Activated gamma-delta T cell treated with Interleukin-2 at 50 U/mL for 16 hours (primary cell): Measurements from ENCODE around the gene INVS.
"Not testable (repeated sequence)": the region's sequence is repeated elsewhere in the genome, so short reads cannot be mapped to it uniquely, and the experiment has no call there.

Source experiments
- DNase-seq: peaks from one replicate; pipeline ENCODE4 v3.0.0-alpha.2; 2020

Gene INVS

GRCh38 chr9:100202806-100203205 lies 103.8 kb downstream of the INVS start:
- no peak for DNase-seq

- no peak for DNase-seq
Measured at GRCh38 chr9:100204796-100205195, 105.8 kb downstream of the INVS start.

GRCh38 chr9:100206899-100207298 lies 107.9 kb downstream of the INVS start:
- no peak for DNase-seq

GRCh38 chr9:100208673-100209072 lies 109.6 kb downstream of the INVS start:
- no peak for DNase-seq

DNA sequence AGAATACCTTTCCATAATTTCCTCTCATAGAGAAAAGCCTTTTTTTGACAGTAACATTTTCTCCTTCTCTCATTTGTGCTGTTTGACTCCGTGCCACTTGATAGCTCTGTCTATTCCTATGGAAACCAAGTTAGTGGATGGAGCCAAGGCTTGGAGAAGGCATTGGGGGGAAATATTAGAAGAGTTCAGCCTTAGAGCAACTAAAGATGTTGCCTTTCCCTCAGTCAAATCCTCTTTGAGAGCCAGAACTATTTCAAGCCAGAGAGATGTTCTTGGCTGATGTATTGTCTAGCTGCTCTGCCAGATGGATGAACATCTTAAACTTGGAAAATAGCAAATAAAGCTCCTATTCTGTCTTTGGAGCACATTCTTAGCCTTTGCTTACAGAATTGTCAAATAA lies 112.4 kb downstream of the INVS start:
- no peak for DNase-seq

GRCh38 chr9:100213730-100214477 lies 114.9 kb downstream of the INVS start:
- no peak for DNase-seq

- peak; percentile 43 for DNase-seq
Measured at GRCh38 chr9:100216178-100216787, 117.2 kb downstream of the INVS start.

DNA sequence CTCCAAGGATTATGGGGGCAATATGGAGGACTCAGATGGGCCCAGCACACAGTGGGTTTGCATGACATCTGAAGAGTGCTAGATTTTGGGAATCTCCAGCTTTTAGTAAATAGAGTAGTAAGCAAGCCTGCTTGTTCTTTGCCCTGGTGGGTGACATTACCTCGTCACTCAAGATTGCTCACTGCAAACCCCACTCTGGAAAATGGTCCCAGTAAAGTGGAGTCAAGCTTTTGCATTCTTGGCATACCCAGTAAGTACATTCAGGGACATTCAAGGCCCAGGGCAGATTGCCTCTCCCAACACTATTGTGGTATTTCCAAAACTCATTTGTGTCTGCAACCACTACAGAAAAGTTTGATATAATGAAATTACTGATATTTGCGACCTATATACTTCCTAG lies 118.5 kb downstream of the INVS start:
- no peak for DNase-seq

DNA sequence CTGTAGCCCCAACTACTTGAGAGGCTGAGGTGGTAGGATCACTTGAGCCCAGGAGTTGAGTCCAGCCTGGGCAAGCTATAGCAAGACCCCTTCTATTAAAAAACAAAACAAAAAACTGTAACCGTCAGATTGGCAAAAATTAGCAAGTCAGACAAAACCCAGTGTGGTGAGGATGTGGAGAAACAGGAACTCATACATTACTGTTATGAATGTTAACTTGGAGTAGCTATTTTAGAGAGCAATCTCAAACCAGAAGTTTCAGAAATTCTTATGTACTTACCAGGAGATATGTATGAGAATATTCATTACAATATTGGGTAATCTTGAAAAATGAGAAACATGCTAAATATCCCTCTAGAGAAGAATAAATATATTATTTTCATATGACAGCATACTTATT lies 120.3 kb downstream of the INVS start:
- DNase-seq: no peak

GRCh38 chr9:100220936-100221335 lies 121.9 kb downstream of the INVS start:
- DNase-seq: no peak

GRCh38 chr9:100221538-100221937 lies 122.5 kb downstream of the INVS start:
- DNase-seq: no peak

DNA sequence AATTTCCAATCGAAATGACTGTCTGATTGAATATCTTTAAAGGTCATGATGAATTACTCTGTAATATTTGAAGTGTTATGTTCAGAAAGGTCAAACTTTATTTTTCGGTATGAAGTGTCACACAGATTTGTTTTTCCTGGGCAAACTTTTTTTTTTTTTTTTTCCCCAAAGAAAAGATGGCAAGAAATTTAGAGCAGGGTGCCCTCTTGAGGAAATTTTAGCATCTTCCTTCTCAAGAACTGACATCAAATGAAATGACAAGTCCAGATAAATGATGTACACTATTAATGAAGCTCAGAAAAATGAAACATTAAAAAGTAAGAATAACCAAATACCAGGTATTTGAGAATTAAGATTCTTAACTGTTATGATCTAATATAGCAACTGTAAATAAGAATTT lies 123.6 kb downstream of the INVS start:
- DNase-seq: no peak

DNA sequence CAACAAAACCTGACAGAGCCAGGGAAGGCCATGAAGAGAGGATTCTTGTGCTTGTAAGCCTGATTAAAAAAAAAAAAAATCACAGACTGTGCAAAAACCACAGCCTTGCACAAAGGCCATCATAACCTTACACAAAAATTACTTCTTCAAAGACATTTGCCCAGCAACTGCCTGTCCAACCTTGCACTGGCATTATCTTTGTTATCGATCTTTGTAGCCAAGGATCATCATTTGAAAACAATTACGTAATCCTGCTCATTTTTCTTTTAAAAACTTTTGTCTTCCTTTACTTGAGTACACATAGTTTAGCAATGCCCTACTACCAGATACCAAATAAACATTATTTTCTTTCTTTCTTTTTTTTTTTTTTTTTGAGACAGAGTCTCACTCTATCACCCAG lies 128.6 kb downstream of the INVS start:
- DNase-seq: no peak

DNA sequence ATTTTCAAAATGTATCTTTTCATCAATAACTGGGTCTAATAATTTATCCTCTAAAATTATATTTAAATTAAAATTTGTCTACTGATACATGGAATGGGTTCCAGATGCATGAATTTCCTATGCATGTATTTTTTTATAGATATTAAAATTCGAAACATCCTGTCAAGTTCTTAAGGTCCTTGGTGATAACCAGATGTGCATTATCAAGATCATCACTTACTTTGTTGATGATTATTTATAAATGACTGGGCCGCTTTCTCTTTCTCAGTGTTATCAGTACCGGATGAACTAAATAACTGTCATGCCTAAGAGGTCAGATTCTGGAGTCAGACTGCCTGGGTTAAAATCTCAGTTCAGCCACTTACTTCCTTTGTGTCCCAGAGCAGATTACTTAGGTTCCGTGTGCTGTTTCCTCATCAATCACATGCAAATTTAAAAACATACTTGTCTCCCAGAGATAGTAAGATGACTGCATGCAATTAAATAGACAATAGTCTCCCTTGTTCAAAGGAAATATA lies 129.4 kb downstream of the INVS start:
- no peak for DNase-seq

GRCh38 chr9:100229136-100229535 lies 130.1 kb downstream of the INVS start:
- DNase-seq: no peak

- no peak for DNase-seq
Measured at GRCh38 chr9:100229561-100229960, 130.5 kb downstream of the INVS start.

DNA sequence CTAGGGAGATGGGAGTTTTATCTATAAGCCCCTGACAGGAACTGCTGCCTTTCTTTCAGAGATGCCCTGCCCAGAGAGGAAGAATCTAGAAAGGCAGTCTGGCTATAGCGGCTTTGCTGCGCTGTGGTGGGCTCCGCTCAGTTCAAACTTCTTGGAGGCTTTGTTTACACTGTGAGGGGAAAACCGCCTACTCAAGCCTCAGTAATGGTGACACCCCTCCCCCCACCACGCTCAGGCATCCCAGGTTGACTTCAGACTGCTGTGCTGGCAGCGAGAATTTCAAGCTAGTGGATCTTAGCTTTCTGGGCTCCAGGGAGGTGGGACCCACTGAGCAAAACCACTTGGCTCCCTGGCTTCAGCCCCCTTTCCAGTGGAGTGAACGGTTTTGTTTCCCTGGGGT lies 137.9 kb downstream of the INVS start:
- not testable (repeated sequence) for DNase-seq

DNA sequence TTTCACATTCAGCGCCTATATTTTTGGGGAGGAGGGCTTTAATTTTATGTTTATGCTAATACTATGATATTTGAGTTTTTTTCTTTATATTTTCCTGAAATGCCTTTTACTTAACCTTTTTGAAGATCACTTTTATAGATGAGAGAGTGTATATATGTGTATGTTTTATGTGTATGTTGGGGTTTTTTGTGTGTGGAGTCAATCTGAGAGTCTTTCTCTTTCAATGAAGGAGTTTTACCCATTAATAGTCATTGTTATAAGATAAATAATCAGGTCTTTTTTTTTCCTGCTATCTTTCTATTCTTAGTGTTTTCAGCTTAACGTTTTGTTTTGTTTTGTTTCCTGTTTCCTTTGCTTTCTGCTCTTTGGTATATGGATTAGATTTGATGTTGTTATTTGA lies 141.5 kb downstream of the INVS start:
- no peak for DNase-seq

DNA sequence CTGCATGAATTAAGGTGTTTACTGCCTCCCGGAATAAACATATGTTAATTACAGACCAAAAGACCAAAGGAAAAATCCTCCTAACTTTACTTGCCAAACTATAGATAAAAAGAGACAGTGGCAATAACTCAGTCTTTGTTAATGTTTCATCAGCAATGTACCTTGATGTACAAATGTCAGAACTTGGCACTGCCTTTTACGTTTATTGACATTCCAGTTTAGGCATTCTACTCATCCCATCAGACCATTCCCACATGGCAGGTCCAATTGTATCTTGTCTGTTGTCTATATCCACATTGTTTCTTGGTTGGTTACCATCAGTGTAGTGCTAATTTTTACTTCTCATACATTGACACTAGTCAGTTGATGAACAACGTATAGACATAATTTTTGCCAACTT lies 168.2 kb downstream of the INVS start:
- DNase-seq: no peak

DNA sequence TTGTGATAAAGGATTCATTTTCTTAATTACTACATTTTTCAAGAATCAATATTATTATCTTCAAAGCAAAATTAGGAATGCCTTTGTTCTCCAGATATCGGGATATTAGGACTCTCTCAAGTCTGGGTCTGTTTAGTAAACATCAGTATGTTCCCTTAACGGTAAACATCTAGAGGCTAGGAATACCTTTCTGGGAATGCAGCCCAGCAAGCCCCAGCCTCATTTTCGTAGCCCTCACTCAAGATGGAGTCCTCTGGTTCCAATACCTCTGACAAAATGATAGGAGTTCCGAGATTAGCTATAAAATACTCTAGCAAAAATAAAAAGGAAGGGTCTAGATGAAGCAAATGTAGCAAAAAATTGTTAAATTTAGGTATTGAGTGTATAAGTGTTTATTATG lies 169.2 kb downstream of the INVS start:
- no peak for DNase-seq

DNA sequence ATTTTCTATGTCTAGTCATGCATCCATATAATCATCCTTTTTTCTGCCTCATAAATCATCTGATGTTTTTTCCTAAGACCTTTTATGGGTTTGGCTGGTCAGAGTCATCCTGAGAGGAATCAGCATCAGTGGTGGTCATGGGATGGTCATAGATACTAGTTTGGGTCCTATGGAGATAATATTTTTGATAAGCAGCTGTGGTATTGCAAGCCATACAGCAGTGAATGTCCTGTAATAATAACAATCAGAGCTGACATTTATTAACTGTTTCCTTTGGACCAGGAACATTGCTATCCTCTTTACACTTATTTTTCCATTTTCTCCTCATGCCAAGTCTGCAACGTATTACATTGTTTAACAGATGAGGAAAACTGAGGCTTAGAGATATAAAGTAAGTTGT lies 170.6 kb downstream of the INVS start:
- DNase-seq: no peak

GRCh38 chr9:100277166-100277979 lies 178.3 kb downstream of the INVS start:
- no peak for DNase-seq

- DNase-seq: no peak
Measured at GRCh38 chr9:100281066-100281465, 182.0 kb downstream of the INVS start.
